SU-DHL-6 (cell line): ENCODE data around the gene DMP1.

Experiments
- H2AFZ ChIP-seq: fragments of 200-600 bp; sonication (generic); 2 replicates; pipeline ENCODE4 v1.6.1; 2014; ENCODE audit warnings: low read depth, mild to moderate bottlenecking, moderate library complexity, mixed read lengths, antibody characterized with exemption, low read length; ENCODE audit not compliant: severe bottlenecking
- H3F3A ChIP-seq: fragments of 200-600 bp; shearing (Covaris generic); 2 replicates; pipeline ENCODE4 v1.6.0; 2016; ENCODE audit warnings: antibody characterized with exemption, mild to moderate bottlenecking; ENCODE audit not compliant: insufficient read depth
- H3K27ac ChIP-seq: fragments of 200-600 bp; sonication (generic); 2 replicates; pipeline ENCODE4 v1.5.1; 2016; ENCODE audit warnings: low read depth, mild to moderate bottlenecking, low read length, moderate library complexity, mixed read lengths
- H3K27me3 ChIP-seq: fragments of 200-600 bp; sonication (generic), shearing (Covaris generic); 2 replicates; pipeline ENCODE4 v1.6.0; 2014; ENCODE audit warnings: mild to moderate bottlenecking, low read length
- H3K36me3 ChIP-seq: fragments of 200-600 bp; sonication (generic); 2 replicates; pipeline ENCODE4 v1.6.1; 2014; ENCODE audit warnings: mild to moderate bottlenecking, low read length, mixed read lengths
- H3K4me2 ChIP-seq: fragments of 300-600, 200-600 bp; shearing (Covaris generic), sonication (generic); 2 replicates; pipeline ENCODE4 v1.6.0; 2014; ENCODE audit warnings: low read length, low read depth, mild to moderate bottlenecking; ENCODE audit not compliant: poor library complexity, severe bottlenecking
- H3K4me3 ChIP-seq: fragments of 200-600 bp; sonication (generic); 2 replicates; pipeline ENCODE4 v1.5.1; 2014; ENCODE audit warnings: antibody characterized with exemption, low read length, mild to moderate bottlenecking, mixed read lengths; ENCODE audit not compliant: insufficient read depth, poor library complexity, severe bottlenecking
- H3K79me2 ChIP-seq: fragments of 200-600 bp; sonication (generic); 2 replicates; pipeline ENCODE4 v1.6.1; 2014; ENCODE audit warnings: mild to moderate bottlenecking, low read length, moderate library complexity; ENCODE audit not compliant: insufficient read depth
- H3K9ac ChIP-seq: fragments of 200-600 bp; sonication (generic); 2 replicates; pipeline ENCODE4 v1.7.0; 2014; ENCODE audit warnings: mild to moderate bottlenecking, low read length
- H3K9me2 ChIP-seq: fragments of 200-600 bp; sonication (generic); replicated peaks from 2 replicates; pipeline ENCODE4 v1.6.1; 2014; ENCODE audit warnings: low read length; ENCODE audit not compliant: insufficient read depth
- H3K9me3 ChIP-seq: fragments of 200-600 bp; sonication (generic); 2 replicates; pipeline ENCODE4 v1.6.1; 2014; ENCODE audit warnings: low read length, mixed read lengths; ENCODE audit not compliant: insufficient read depth
- H4K20me1 ChIP-seq: fragments of 200-600 bp; sonication (generic); 2 replicates; pipeline ENCODE4 v1.6.1; 2014; ENCODE audit warnings: low read depth, mild to moderate bottlenecking, antibody characterized with exemption, low read length, moderate library complexity, mixed read lengths
- CTCF ChIP-seq: fragments of 200-600 bp; sonication (generic); IDR thresholded peaks from one replicate; pipeline ENCODE4 v1.5.1; 2017; ENCODE audit warnings: antibody characterized with exemption, mild to moderate bottlenecking, low read length, moderate library complexity; ENCODE audit not compliant: insufficient read depth, poor library complexity, severe bottlenecking
- EZH2phosphoT487 ChIP-seq: fragments of 200-600 bp; sonication (generic), shearing (Covaris generic); conservative IDR thresholded peaks from 2 replicates; pipeline ENCODE4 v1.6.1; 2018; ENCODE audit warnings: mild to moderate bottlenecking, antibody characterized with exemption, low read length, moderate library complexity, mixed read lengths

The DMP1 gene

GRCh38 chr4:87707279-87707918, 57.3 kb downstream of the DMP1 start:
- Histone ChIP-seq H3K79me2 (no peaks in the 10 kb centered on the region), H3K27me3 (no peaks in the 10 kb centered on the region), H3K4me2 (no peak overlapping the region), H3K9me2 (no peaks in the 10 kb centered on the region), H3K4me3 (no peak overlapping the region), H4K20me1 (no peaks in the 10 kb centered on the region), H3K9ac (no peak overlapping the region), H3K36me3 (no peaks in the 10 kb centered on the region), H2AFZ (no peak overlapping the region), H3K27ac (no peak overlapping the region), H3F3A (no peaks in the 10 kb centered on the region), H3K9me3 (no peaks in the 10 kb centered on the region)
- TF ChIP-seq EZH2phosphoT487 (no peak), CTCF (no peak)
